Vagina (tissue), 2 donors: Measurements from ENCODE around the gene KLHL3. TPM values are rescaled to one million over a fixed set of nuclear protein-coding genes. Genes with fewer than 3 reads are reported as not detected.

Experiments used
- DNase-seq, 2 donors: peaks; one replicate each; pipeline ENCODE4 v3.0.0-alpha.2; 2017; ENCODE audit errors: extremely low spot score in 2 of 2
- H3K27ac ChIP-seq: fragments of 200-600 bp; sonication (generic); one replicate; pipeline ENCODE4 v1.5.1; 2019
- H3K27me3 ChIP-seq: fragments of 200-600 bp; sonication (generic); one replicate; pipeline ENCODE4 v1.5.1; 2019
- H3K36me3 ChIP-seq, 2 donors: fragments of 200-600 bp; sonication (generic); one replicate each; pipeline ENCODE4 v1.5.1; 2017 to 2019
- H3K4me1 ChIP-seq: fragments of 200-600 bp; sonication (generic); one replicate; pipeline ENCODE4 v1.5.1; 2019
- H3K4me3 ChIP-seq, 2 donors: fragments of 200-600 bp; sonication (generic); 1 replicate in 1 of 2; 2 replicates in 1 of 2; pipeline ENCODE4 v1.5.1; 2016 to 2019
- H3K9me3 ChIP-seq: fragments of 200-600 bp; sonication (generic); one replicate; pipeline ENCODE4 v1.5.1; 2019
- POLR2A ChIP-seq, 2 donors: fragments of 450-650 bp; IDR thresholded peaks; one replicate each; pipeline ENCODE4 v1.6.1; 2017; ENCODE audit warnings: antibody characterized with exemption in 2 of 2, mild to moderate bottlenecking in 2 of 2, moderate library complexity in 2 of 2
- POLR2AphosphoS5 ChIP-seq, 2 donors: sonication (generic); formaldehyde crosslinking; IDR thresholded peaks; one replicate each; pipeline ENCODE4 v1.9.0; 2017; ENCODE audit warnings: antibody characterized with exemption in 2 of 2, mild to moderate bottlenecking in 2 of 2, low read depth in 1 of 2; ENCODE audit not compliant: insufficient read depth in 1 of 2
- intact Hi-C: fragments of 100-400 bp; cut with DNase I; formaldehyde crosslinking; loops from one replicate; pipeline ENCODE4 v1.15.1; 2023
- total RNA-seq: library from RNA; depleted of rRNA; stranded (reverse); fragments of >200 nt; gene quantifications from one replicate; pipeline ENCODE4 v1.2.3, GENCODE V29; 2016
- TF ChIP-seq, protein P1 (sequence below), 3 experiments: fragments of 450-650 bp in 2 of 3; fragments of 200-600 bp in 1 of 3; sonication (generic) in 1 of 3; IDR thresholded peaks; one replicate each; pipeline ENCODE4 v1.5.1; 2017 to 2019; ENCODE audit warnings: antibody characterized with exemption in 3 of 3, mild to moderate bottlenecking in 2 of 3, moderate library complexity in 2 of 3

KLHL3 gene
- total RNA-seq, 1 donor from 2014 or later = 7.4 TPM

- Histone ChIP-seq H3K27ac (peak overlapping the region; percentile 12), H3K4me3 (no peak overlapping the region), H3K36me3 (no peaks in the 10 kb centered on the region), H3K4me1 (peaks cover 37% of the 10 kb centered on the region), H3K27me3 (no peaks in the 10 kb centered on the region), H3K9me3 (no peaks in the 10 kb centered on the region)
- DNase-seq = no peak
- no peak for TF ChIP-seq POLR2A (IDR thresholded peaks at IDR 0.05)
- TF ChIP-seq, protein P1, sequence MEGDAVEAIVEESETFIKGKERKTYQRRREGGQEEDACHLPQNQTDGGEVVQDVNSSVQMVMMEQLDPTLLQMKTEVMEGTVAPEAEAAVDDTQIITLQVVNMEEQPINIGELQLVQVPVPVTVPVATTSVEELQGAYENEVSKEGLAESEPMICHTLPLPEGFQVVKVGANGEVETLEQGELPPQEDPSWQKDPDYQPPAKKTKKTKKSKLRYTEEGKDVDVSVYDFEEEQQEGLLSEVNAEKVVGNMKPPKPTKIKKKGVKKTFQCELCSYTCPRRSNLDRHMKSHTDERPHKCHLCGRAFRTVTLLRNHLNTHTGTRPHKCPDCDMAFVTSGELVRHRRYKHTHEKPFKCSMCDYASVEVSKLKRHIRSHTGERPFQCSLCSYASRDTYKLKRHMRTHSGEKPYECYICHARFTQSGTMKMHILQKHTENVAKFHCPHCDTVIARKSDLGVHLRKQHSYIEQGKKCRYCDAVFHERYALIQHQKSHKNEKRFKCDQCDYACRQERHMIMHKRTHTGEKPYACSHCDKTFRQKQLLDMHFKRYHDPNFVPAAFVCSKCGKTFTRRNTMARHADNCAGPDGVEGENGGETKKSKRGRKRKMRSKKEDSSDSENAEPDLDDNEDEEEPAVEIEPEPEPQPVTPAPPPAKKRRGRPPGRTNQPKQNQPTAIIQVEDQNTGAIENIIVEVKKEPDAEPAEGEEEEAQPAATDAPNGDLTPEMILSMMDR (IDR thresholded peaks at IDR 0.05) = no peak
- TF ChIP-seq POLR2AphosphoS5 (IDR thresholded peaks at IDR 0.05; ENCODE audit: insufficient read depth in 1 of 2, low read depth in 1 of 2) = peak in 1 of 2 donors; percentile 38
- intact Hi-C loops = no loop called here
Measured at GRCh38 chr5:137737349-137738131, 1.7 kb upstream of the KLHL3 start.

GRCh38 chr5:137736496-137736895, 607 bp upstream of the KLHL3 start:
- TF ChIP-seq, protein P1 (IDR thresholded peaks at IDR 0.05) = no peak
- TF ChIP-seq POLR2AphosphoS5 (IDR thresholded peaks at IDR 0.05; ENCODE audit: insufficient read depth in 1 of 2, low read depth in 1 of 2) = no peak
- no peak for TF ChIP-seq POLR2A (IDR thresholded peaks at IDR 0.05)
- DNase-seq = no peak
- peak overlapping the region; percentile 40 to 41 for H3K4me3 ChIP-seq
- H3K4me1 ChIP-seq = peaks cover 45% of the 10 kb centered on the region
- no peaks in the 10 kb centered on the region for H3K27me3 ChIP-seq
- no peaks in the 10 kb centered on the region for H3K36me3 ChIP-seq
- H3K27ac ChIP-seq = peak overlapping the region; percentile 86
- H3K9me3 ChIP-seq = no peaks in the 10 kb centered on the region
- intact Hi-C loops = no loop called here

DNA sequence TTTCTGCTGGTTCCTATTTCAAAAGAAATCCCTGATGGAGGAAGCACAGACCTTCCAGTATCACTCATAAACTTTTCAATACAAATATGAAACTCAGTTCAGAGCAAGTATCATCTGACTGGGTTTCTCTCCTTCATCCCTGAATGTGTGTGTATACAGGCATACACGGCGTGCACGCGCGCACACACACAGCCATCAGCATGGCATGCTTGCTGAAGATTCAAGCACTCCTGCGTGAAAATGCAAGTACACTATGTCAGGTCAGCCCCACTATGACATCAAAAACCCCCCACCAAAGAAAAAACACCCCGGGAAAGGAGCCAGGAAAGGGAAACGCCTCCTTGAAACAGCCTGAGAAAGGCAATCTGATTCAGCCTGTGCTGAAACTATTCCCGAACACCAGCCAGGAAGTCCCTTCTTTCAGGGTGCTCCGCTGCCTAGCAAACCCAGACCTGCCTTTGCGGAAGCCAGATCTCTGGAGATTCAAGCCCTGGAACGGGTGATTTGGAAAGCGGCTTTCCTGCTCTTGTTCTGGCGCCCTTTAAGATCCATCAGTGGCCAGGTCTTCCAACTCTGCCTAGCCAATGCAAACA, 831 bp downstream of the KLHL3 start:
- Histone ChIP-seq H3K9me3 (no peaks in the 10 kb centered on the region), H3K36me3 (no peaks in the 10 kb centered on the region), H3K27me3 (no peaks in the 10 kb centered on the region), H3K4me1 (peaks cover 48% of the 10 kb centered on the region), H3K27ac (peak overlapping the region; percentile 86), H3K4me3 (peak overlapping the region; percentile 40 to 41)
- intact Hi-C loops = no loop called here
- no peak for DNase-seq
- TF ChIP-seq POLR2AphosphoS5 (IDR thresholded peaks at IDR 0.05; ENCODE audit: insufficient read depth in 1 of 2, low read depth in 1 of 2) = no peak
- no peak for TF ChIP-seq POLR2A (IDR thresholded peaks at IDR 0.05)
- TF ChIP-seq, protein P1 (IDR thresholded peaks at IDR 0.05) = no peak

DNA sequence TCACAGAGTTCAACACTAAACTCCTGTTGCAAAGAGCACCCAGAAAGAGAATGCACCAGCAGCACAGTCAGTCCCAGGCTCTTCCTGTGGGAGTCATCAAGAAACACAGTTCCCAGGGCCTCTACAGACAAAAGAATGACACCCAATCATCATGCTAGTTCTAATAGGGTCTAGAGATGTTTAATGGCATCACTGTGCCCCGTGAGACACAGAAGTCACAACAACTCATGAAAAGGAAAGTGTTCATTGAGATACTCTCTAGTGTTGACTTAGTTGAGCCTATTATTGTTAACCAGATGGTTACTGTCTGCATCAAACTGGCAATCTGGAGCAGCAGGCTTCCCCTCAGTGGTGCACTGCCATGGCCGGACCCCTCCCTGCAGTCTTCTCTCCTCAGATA, 1.6 kb downstream of the KLHL3 start:
- DNase-seq = no peak
- H3K27ac ChIP-seq = peak overlapping the region; percentile 86
- H3K27me3 ChIP-seq = no peaks in the 10 kb centered on the region
- H3K36me3 ChIP-seq = no peaks in the 10 kb centered on the region
- H3K4me1 ChIP-seq = peaks cover 48% of the 10 kb centered on the region
- TF ChIP-seq, protein P1 (IDR thresholded peaks at IDR 0.05) = no peak
- TF ChIP-seq POLR2A (IDR thresholded peaks at IDR 0.05) (no peak), POLR2AphosphoS5 (IDR thresholded peaks at IDR 0.05; ENCODE audit: insufficient read depth in 1 of 2, low read depth in 1 of 2) (no peak)
- no peaks in the 10 kb centered on the region for H3K9me3 ChIP-seq
- intact Hi-C loops = no loop called here
- peak overlapping the region; percentile 40 to 41 for H3K4me3 ChIP-seq

DNA sequence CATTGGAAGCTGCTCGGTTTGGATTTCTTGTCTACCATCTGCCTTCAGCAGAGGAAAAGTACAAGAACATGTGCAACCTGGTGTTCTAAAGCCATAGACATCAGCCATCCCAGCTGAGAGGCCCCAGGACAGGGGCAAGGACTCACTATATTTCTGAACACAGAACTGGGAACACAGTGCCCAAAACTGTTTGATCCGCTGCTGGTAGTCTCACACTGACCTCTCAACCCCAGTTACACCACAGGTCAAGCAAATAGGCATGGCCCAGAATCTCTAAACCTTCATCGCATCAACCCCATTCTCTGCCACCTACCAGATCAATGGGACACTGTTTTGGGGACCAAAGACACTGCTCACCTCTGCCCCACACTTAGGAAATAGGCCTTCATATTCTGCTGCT, 2.0 kb downstream of the KLHL3 start:
- peaks cover 48% of the 10 kb centered on the region for H3K4me1 ChIP-seq
- no peaks in the 10 kb centered on the region for H3K27me3 ChIP-seq
- H3K27ac ChIP-seq = peak overlapping the region; percentile 86
- H3K4me3 ChIP-seq = peak overlapping the region; percentile 40 to 41
- no peaks in the 10 kb centered on the region for H3K9me3 ChIP-seq
- TF ChIP-seq POLR2A (IDR thresholded peaks at IDR 0.05) (no peak), POLR2AphosphoS5 (IDR thresholded peaks at IDR 0.05; ENCODE audit: insufficient read depth in 1 of 2, low read depth in 1 of 2) (no peak)
- TF ChIP-seq, protein P1 (IDR thresholded peaks at IDR 0.05) = no peak
- DNase-seq = no peak
- no peaks in the 10 kb centered on the region for H3K36me3 ChIP-seq
- intact Hi-C loops = no loop called here
